ENCODE results near the gene PRUNE1.

GRCh38 chr1:150972417-150972940 lies 35.8 kb upstream of the PRUNE1 start:
- TF ChIP-seq CTCF (IDR thresholded peaks at IDR 0.05; ENCODE audit: low read length): no peak
- no peak for TF ChIP-seq EZH2 (optimal IDR thresholded peaks at IDR 0.05; ENCODE audit: low read depth, low read length)
